Mammary epithelial cell (primary cell): ENCODE results near the gene HNRNPM.

ENCODE experiments used
- EZH2 ChIP-seq: IDR thresholded peaks from 2 replicates; pipeline ENCODE4 v1.6.1; 2012; ENCODE audit warnings: low read length, inconsistent platforms, borderline replicate concordance
- TF ChIP-seq, protein P1 (sequence below), 2 donors: IDR thresholded peaks in 1 of 2; conservative IDR thresholded peaks in 1 of 2; 2 replicates each; pipeline ENCODE4 v1.5.1; 2011 to 2012; ENCODE audit warnings: inconsistent platforms in 2 of 2, low read length in 2 of 2, mild to moderate bottlenecking in 2 of 2, control low read depth in 1 of 2, low read depth in 1 of 2; ENCODE audit not compliant: insufficient read depth in 1 of 2; ENCODE audit errors: extremely low read depth in 1 of 2

DNA sequence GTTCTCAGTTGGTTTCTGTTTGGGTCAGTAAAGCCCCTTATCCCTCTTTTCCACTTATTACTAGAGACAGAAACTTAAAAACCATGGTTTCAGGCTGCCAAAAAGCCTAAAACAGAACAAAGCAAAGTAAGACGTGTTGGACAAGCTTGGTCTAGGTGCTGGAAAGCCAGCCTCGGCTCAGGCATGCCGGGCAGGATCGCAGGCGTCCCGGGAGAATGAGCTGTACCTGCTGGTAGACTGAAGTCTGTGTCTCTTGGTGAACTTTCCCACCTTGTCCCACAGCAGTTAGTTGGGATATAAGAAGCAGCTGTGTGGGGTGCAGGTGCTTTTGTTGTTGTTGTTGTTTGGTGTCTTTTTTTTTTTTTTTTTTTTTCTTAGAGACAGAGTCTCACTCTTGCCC is 36.8 kb downstream of the HNRNPM start:
- TF ChIP-seq, protein P1, sequence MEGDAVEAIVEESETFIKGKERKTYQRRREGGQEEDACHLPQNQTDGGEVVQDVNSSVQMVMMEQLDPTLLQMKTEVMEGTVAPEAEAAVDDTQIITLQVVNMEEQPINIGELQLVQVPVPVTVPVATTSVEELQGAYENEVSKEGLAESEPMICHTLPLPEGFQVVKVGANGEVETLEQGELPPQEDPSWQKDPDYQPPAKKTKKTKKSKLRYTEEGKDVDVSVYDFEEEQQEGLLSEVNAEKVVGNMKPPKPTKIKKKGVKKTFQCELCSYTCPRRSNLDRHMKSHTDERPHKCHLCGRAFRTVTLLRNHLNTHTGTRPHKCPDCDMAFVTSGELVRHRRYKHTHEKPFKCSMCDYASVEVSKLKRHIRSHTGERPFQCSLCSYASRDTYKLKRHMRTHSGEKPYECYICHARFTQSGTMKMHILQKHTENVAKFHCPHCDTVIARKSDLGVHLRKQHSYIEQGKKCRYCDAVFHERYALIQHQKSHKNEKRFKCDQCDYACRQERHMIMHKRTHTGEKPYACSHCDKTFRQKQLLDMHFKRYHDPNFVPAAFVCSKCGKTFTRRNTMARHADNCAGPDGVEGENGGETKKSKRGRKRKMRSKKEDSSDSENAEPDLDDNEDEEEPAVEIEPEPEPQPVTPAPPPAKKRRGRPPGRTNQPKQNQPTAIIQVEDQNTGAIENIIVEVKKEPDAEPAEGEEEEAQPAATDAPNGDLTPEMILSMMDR (conservative IDR thresholded peaks at IDR 0.05 in 1 of 2, IDR thresholded peaks at IDR 0.05 in 1 of 2; ENCODE audit: extremely low read depth in 1 of 2, insufficient read depth in 1 of 2, low read depth in 1 of 2, low read length in 2 of 2) = no peak
- TF ChIP-seq EZH2 = no peak
